Stomach (tissue), 4 donors: ENCODE results near the gene LYPD6.

Experiments used
- CTCF ChIP-seq, 7 experiments: fragments of 450-650 bp in 4 of 7; fragments of 200-600 bp in 3 of 7; sonication (generic) in 3 of 7; IDR thresholded peaks; one replicate each; pipeline ENCODE4 v1.5.1; 2016 to 2019; ENCODE audit warnings: antibody characterized with exemption in 7 of 7, control low read depth in 2 of 7, mild to moderate bottlenecking in 1 of 7
- POLR2A ChIP-seq, 4 donors: fragments of 450-650 bp; IDR thresholded peaks; one replicate each; pipeline ENCODE4 v1.6.1; 2016; ENCODE audit warnings: antibody characterized with exemption in 4 of 4, control low read depth in 2 of 4, mild to moderate bottlenecking in 1 of 4, moderate library complexity in 1 of 4

- TF ChIP-seq POLR2A (IDR thresholded peaks at IDR 0.05) (no peak), CTCF (IDR thresholded peaks at IDR 0.05) (no peak)
These were observed 183.1 kb downstream of the LYPD6 start for GRCh38 chr2:149513461-149513860.
